Endothelial cell of umbilical vein (primary cell): Measurements from ENCODE around the gene MATN1. TPM values are rescaled to one million over a fixed set of nuclear protein-coding genes. Genes with fewer than 3 reads are reported as not detected.

Experiments used
- BruUV-seq: library from RNA; stranded (reverse); fragments of 400-500 nt; replicated peaks from 2 replicates; lab custom pipeline; 2021; lab: Mats Ljungman, UMichigan
- CTCF ChIA-PET: fragments of 300-600, 350-600 bp; sonication (Branson Sonifier 250); formaldehyde crosslinking; loops from one replicate; lab custom pipeline; 2021; ENCODE audit warnings: antibody characterized with exemption, inconsistent platforms; lab: Charles Lee
- POLR2A ChIA-PET: fragments of 300-600, 350-600 bp; sonication (Branson Sonifier 250); formaldehyde crosslinking; loops from one replicate; lab custom pipeline; 2021; ENCODE audit warnings: antibody characterized with exemption, inconsistent platforms; lab: Charles Lee
- DNase-seq: peaks from one replicate; pipeline ENCODE4 v3.0.0-alpha.2; 2011; ENCODE audit warnings: low read depth, low spot score
- FAIRE-seq: peaks from 2 replicates; lab custom pipeline; 2011; peaks lifted over from hg19 to GRCh38; lab: Jason Lieb, UNC
- H2AFZ ChIP-seq: 2 replicates; pipeline ENCODE4 v1.6.0; 2012; ENCODE audit warnings: low read depth, low read length, control low read depth, inconsistent platforms
- H3K27ac ChIP-seq: 2 replicates; pipeline ENCODE4 v1.5.1; 2011; ENCODE audit warnings: low read depth, mild to moderate bottlenecking, control low read depth, low read length, moderate library complexity; ENCODE audit not compliant: insufficient read depth
- H3K27me3 ChIP-seq, 2 experiments: 2 replicates each; pipeline versions ENCODE4 v1.6.0 to v1.6.1; 2011; ENCODE audit warnings: low read length in 2 of 2, mixed read lengths in 1 of 2; ENCODE audit not compliant: control insufficient read depth in 2 of 2, insufficient read depth in 2 of 2
- H3K36me3 ChIP-seq, 2 experiments: 2 replicates in 1 of 2; 3 replicates in 1 of 2; pipeline ENCODE4 v1.5.1; 2011; ENCODE audit warnings: low read length in 2 of 2, mild to moderate bottlenecking in 1 of 2, moderate library complexity in 1 of 2; ENCODE audit not compliant: control insufficient read depth in 2 of 2, insufficient read depth in 2 of 2; ENCODE audit errors: extremely low read depth in 1 of 2
- H3K4me1 ChIP-seq: 3 replicates; pipeline ENCODE4 v1.5.1; 2011; ENCODE audit warnings: mild to moderate bottlenecking, low read length; ENCODE audit not compliant: control insufficient read depth, insufficient read depth; ENCODE audit errors: extremely low read depth
- H3K4me2 ChIP-seq: 2 replicates; pipeline ENCODE4 v1.6.1; 2011; ENCODE audit warnings: low read length, control low read depth, mixed read lengths; ENCODE audit not compliant: insufficient read depth
- H3K4me3 ChIP-seq, 3 experiments: fragments of 200-600 bp in 1 of 3; sonication (generic), shearing (Covaris generic) in 1 of 3; replicated peaks in 1 of 3; 2 replicates each; pipeline ENCODE4 v1.5.1; 2011 to 2016; ENCODE audit warnings: control low read depth in 3 of 3, low read length in 3 of 3, mild to moderate bottlenecking in 2 of 3, inconsistent platforms in 1 of 3, low read depth in 1 of 3, moderate library complexity in 1 of 3; ENCODE audit not compliant: insufficient read depth in 1 of 3
- H3K79me2 ChIP-seq: 2 replicates; pipeline ENCODE4 v1.6.0; 2012; ENCODE audit warnings: low read length, inconsistent platforms; ENCODE audit not compliant: control insufficient read depth, insufficient read depth
- H3K9ac ChIP-seq: replicated peaks from 2 replicates; pipeline ENCODE3; 2011; ENCODE audit warnings: low read length, control low read depth; ENCODE audit not compliant: insufficient read depth; ENCODE audit errors: extremely low read depth
- H3K9me1 ChIP-seq: replicated peaks from 3 replicates; pipeline ENCODE4 v1.6.0; 2011; ENCODE audit warnings: mild to moderate bottlenecking, low read length; ENCODE audit not compliant: control insufficient read depth, insufficient read depth; ENCODE audit errors: extremely low read depth
- H3K9me3 ChIP-seq: replicated peaks from 2 replicates; pipeline ENCODE4 v1.5.1; 2012; ENCODE audit warnings: low read length, inconsistent platforms; ENCODE audit not compliant: control insufficient read depth, insufficient read depth
- H4K20me1 ChIP-seq: replicated peaks from 2 replicates; pipeline ENCODE3; 2011; ENCODE audit warnings: mild to moderate bottlenecking, low read length; ENCODE audit not compliant: control insufficient read depth, insufficient read depth; ENCODE audit errors: extremely low read depth
- EZH2 ChIP-seq: IDR thresholded peaks from 2 replicates; pipeline ENCODE4 v1.6.1; 2012; ENCODE audit warnings: borderline replicate concordance, low read depth, mild to moderate bottlenecking, moderate library complexity, low read length, inconsistent platforms; ENCODE audit not compliant: severe bottlenecking
- GATA2 ChIP-seq: IDR thresholded peaks from 2 replicates; pipeline ENCODE4 v1.7.0; 2011; ENCODE audit warnings: low read depth, mild to moderate bottlenecking, moderate library complexity, mixed read lengths, low read length; ENCODE audit not compliant: insufficient read length, insufficient read depth
- JUN ChIP-seq: IDR thresholded peaks from 2 replicates; pipeline ENCODE4 v1.6.1; 2011; ENCODE audit warnings: borderline replicate concordance, low read depth; ENCODE audit not compliant: insufficient read length, insufficient read depth
- MAX ChIP-seq: IDR thresholded peaks from 2 replicates; pipeline ENCODE4 v1.6.1; 2011; ENCODE audit not compliant: insufficient read depth, insufficient read length
- MYC ChIP-seq: IDR thresholded peaks from one replicate; pipeline ENCODE4 v1.6.1; 2011; ENCODE audit warnings: mild to moderate bottlenecking, low read depth, low read length
- POLR2AphosphoS5 ChIP-seq: IDR thresholded peaks from 2 replicates; pipeline ENCODE4 v1.6.1; 2012; ENCODE audit warnings: low read depth, mild to moderate bottlenecking, control low read depth, low read length, moderate library complexity; ENCODE audit not compliant: insufficient read depth
- dilution Hi-C: fragments of 300-500 bp; cut with MboI; formaldehyde crosslinking; loops from one replicate; pipeline ENCODE4 v1.15.0; 2019; ENCODE audit warnings: low sequenced_read_pairs; ENCODE audit not compliant: extremely low pct_ligation_motif_present
- intact Hi-C: fragments of 100-400 bp; cut with micrococcal nuclease; formaldehyde crosslinking; loops from one replicate; pipeline ENCODE4 v1.10.0; 2022
- polyA plus RNA-seq, 4 experiments: library from polyadenylated mRNA; depleted of rRNA in 3 of 4; stranded (reverse) in 3 of 4; unstranded in 1 of 4; fragments of >200 nt; gene quantifications; 2 replicates each; pipeline versions ENCODE4 v1.2.1 to v1.2.3, GENCODE V29; 2011 to 2012; ENCODE audit warnings: missing spikeins in 1 of 4
- total RNA-seq: library from RNA; stranded (reverse); gene quantifications from 2 replicates; pipeline ENCODE4 v1.2.3, GENCODE V29; 2021

MATN1 gene
- total and polyA plus RNA-seq, 2 donors (not counting 3 experiments of a cell fraction or from before 2014, with no cell fraction given), result 0.29 to 0.36 TPM

GRCh38 chr1:30760596-30761324 is 37.4 kb upstream of the MATN1 start:
- intact Hi-C loops (no loop called here), dilution Hi-C loops (no loop called here)
- Histone ChIP-seq H3K9ac (no peak overlapping the region), H3K9me1 (no peaks in the 10 kb centered on the region), H3K4me3 (no peak overlapping the region), H3K27me3 (no peaks in the 10 kb centered on the region), H2AFZ (no peak overlapping the region), H4K20me1 (no peaks in the 10 kb centered on the region), H3K27ac (no peak overlapping the region), H3K4me2 (no peak overlapping the region), H3K36me3 (no peaks in the 10 kb centered on the region), H3K4me1 (peaks cover 24% of the 10 kb centered on the region), H3K79me2 (peaks cover 6% of the 10 kb centered on the region), H3K9me3 (no peaks in the 10 kb centered on the region)
- CTCF ChIA-PET, result interaction anchor here (0.9 to 2.1 kb wide), 6 partner anchors 10 to 42 kb away, joined by 3 to 13 read pairs (median 4); no protein-coding TSS in a partner anchor
- FAIRE-seq, result no peak
- POLR2A ChIA-PET, result no interaction called here
- TF ChIP-seq JUN (no peak), GATA2 (no peak), MAX (no peak), EZH2 (no peak), MYC (no peak), POLR2AphosphoS5 (no peak)
- DNase-seq, result no peak
- BruUV-seq, result no TSS peak
